ENCODE results near the gene NPVF. TPM values are rescaled to one million over a fixed set of nuclear protein-coding genes. Genes with fewer than 3 reads are reported as not detected.

NPVF gene
- total and polyA plus RNA-seq, 2 of the 8 experiments (the other 6 are each of a cell fraction or from before 2014, with no cell fraction given) = not detected

DNA sequence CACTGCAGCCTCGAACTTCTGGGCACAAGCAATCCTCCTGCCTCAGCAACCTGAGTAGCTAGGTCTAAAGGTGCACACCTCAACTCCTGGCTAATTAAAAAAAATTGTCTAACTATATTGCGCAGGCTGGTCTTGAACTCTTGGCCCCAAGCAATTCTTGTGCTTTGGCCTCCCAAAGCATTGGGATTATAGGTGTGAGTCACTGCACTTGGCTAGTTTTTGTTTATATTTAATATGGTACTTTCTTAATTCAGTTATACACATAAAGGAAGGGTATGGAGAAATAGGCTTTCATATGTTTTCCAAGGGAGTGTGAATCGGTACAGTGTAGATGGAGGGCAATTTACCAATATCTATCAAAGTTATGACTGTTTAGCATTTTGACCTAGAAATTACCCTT is 20.4 kb downstream of the NPVF start:
- ChIA-PET POLR2A (ENCODE audit: partially characterized antibody) (no interaction called here), CTCF (ENCODE audit: partially characterized antibody) (interaction anchor here (1.2 kb wide), 1 partner anchor 9 kb away, joined by 4 read pairs; no protein-coding TSS in a partner anchor)
- Histone ChIP-seq H3K27ac (ENCODE audit: low read depth, low read length) (no peak overlapping the region), H4K91ac (replicated peaks; ENCODE audit: insufficient read length, low read length) (no peak overlapping the region), H3K79me2 (ENCODE audit: control insufficient read depth in 1 of 2, insufficient read depth in 2 of 2, low read length in 2 of 2) (no peaks in the 10 kb centered on the region), H2BK5ac (ENCODE audit: low read depth, low read length) (no peak overlapping the region), H3K79me1 (ENCODE audit: low read depth, low read length) (no peaks in the 10 kb centered on the region), H3K4me1 (replicated peaks in 1 of 4; ENCODE audit: control insufficient read depth in 3 of 4, insufficient read depth in 4 of 4, low read length in 3 of 4) (no peaks in the 10 kb centered on the region), H3K23ac (ENCODE audit: insufficient read length) (no peak overlapping the region), H2BK15ac (ENCODE audit: low read length) (no peak overlapping the region), H2BK120ac (replicated peaks; ENCODE audit: low read depth, low read length) (no peak overlapping the region), H3K9me3 (ENCODE audit: insufficient read depth in 2 of 2, low read depth in 1 of 2, low read length in 1 of 2) (no peaks in the 10 kb centered on the region), H3K18ac (ENCODE audit: extremely low read depth, low read length) (no peak overlapping the region), H3K56ac (replicated peaks; ENCODE audit: insufficient read length, low read depth, low read length) (no peak overlapping the region), H3K4me3 (ENCODE audit: extremely low read depth in 1 of 4, insufficient read depth in 2 of 4, low read depth in 3 of 4, low read length in 4 of 4) (no peak overlapping the region), H2AFZ (ENCODE audit: low read length) (no peak overlapping the region), H2AK5ac (ENCODE audit: low read depth, low read length) (no peak overlapping the region), H3K27me3 (replicated peaks in 1 of 4; ENCODE audit: control insufficient read depth in 3 of 4, extremely low read depth in 1 of 4, insufficient read depth in 3 of 4, low read length in 3 of 4) (peaks cover 0 to 1% (median 0%) of the 10 kb centered on the region in 4 experiments; a peak in 1 of 7 replicates), H3K4ac (replicated peaks; ENCODE audit: insufficient read length, low read depth, low read length) (no peak overlapping the region), H3K23me2 (ENCODE audit: low read depth, low read length) (no peaks in the 10 kb centered on the region), H4K5ac (ENCODE audit: insufficient read length, low read depth, low read length) (no peak overlapping the region), H2BK20ac (ENCODE audit: low read length) (no peak overlapping the region), H4K20me1 (replicated peaks in 1 of 2; ENCODE audit: control insufficient read depth in 1 of 2, insufficient read depth in 2 of 2, low read length in 2 of 2) (no peaks in the 10 kb centered on the region), H3K9ac (replicated peaks in 1 of 4; ENCODE audit: extremely low read depth in 1 of 4, low read depth in 3 of 4, low read length in 3 of 4) (no peak overlapping the region), H3K14ac (ENCODE audit: insufficient read length) (no peak overlapping the region), H3K36me3 (ENCODE audit: control insufficient read depth in 2 of 4, insufficient read depth in 4 of 4, low read length in 3 of 4) (no peaks in the 10 kb centered on the region), H2BK12ac (ENCODE audit: low read depth, low read length) (no peak overlapping the region), H3K4me2 (ENCODE audit: insufficient read depth in 1 of 2, low read depth in 2 of 2, low read length in 2 of 2) (no peak overlapping the region), H4K8ac (ENCODE audit: extremely low read depth, insufficient read depth, low read length) (no peak overlapping the region)
- WGBS, 2 experiments (ENCODE audit: extremely low coverage in 1 of 2, insufficient coverage in 1 of 2, insufficient read length in 1 of 2, insufficient replicate concordance in 2 of 2, low coverage in 1 of 2, low lambda C conversion rate in 2 of 2, missing lambda C conversion rate in 1 of 2) = 89% methylated on average over 3 of the region's 3 CpGs; no CpG with 5 or more reads in 1 of the 2 experiments
- no peak for DNase-seq (ENCODE audit: low read depth in 1 of 2, low spot score in 2 of 2)
- no peak for FAIRE-seq
- TF ChIP-seq SIX5 (IDR thresholded peaks at IDR 0.05; ENCODE audit: low read depth, low read length) = no peak

Data from H1 (cell line).